ENCODE data around the gene BMP2K.

GRCh38 chr4:78747475-78747922, 28.7 kb upstream of the BMP2K start:
- TF ChIP-seq CTCF (IDR thresholded peaks at IDR 0.05; ENCODE audit: low read depth, low read length, poor library complexity, severe bottlenecking) (no peak), EZH2phosphoT487 (IDR thresholded peaks at IDR 0.05; ENCODE audit: borderline replicate concordance, low read length) (no peak)

All from DOHH2 (cell line).